Measurements from ENCODE around the gene TNS2. TPM values are rescaled to one million over a fixed set of nuclear protein-coding genes. Genes with fewer than 3 reads are reported as not detected.

TNS2 gene
- total and polyA plus RNA-seq, 2 donors (not counting 1 experiment from before 2014, with no cell fraction given), result 0.60 to 1.3 TPM

GRCh38 chr12:53053218-53054111 is 3.6 kb downstream of the TNS2 start:
- DNase-seq (peak; percentile 72), ATAC-seq (ENCODE audit: low read depth) (peak; percentile 12)
- H3K4me3 ChIP-seq (ENCODE audit: control extremely low read depth in 1 of 5, extremely low read depth in 1 of 5, insufficient read depth in 1 of 5, low read depth in 2 of 5, low read length in 4 of 5), result peak overlapping the region in 4 of 5 experiments; percentile 66 to 87 (median 80)
- 40% methylated on average over 13 of the region's 16 CpGs for WGBS (ENCODE audit: insufficient coverage)
- no peaks in the 10 kb centered on the region for H3K9me3 ChIP-seq (ENCODE audit: control extremely low read depth in 1 of 3, control insufficient read depth in 2 of 3, insufficient read depth in 1 of 3, low read length in 2 of 3)
- CTCF ChIA-PET, result interaction anchor here (1.2 to 6.0 kb wide), 5 partner anchors 12 to 145 kb away, joined by 5 to 59 read pairs (median 6); partner anchors contain the start of gene SPRYD3
- H3K27ac Mint-ChIP-seq, result peak overlapping the region; percentile 91
- H3K27me3 Mint-ChIP-seq, result no peaks in the 10 kb centered on the region
- H3K4me2 ChIP-seq (replicated peaks; ENCODE audit: low read depth, low read length, poor library complexity, severe bottlenecking), result peak overlapping the region; percentile 85
- intact Hi-C loops (cut with micrococcal nuclease), result loop anchor here (1.0 to 5.0 kb wide), 5 partner anchors 26 to 447 kb away; partner anchors contain the start of genes EIF4B, IGFBP6, PRR13 and SPRYD3
- peak overlapping the region; percentile 52 to 65 for H3K27ac ChIP-seq (ENCODE audit: low read length in 2 of 2)
- H3K4me3 Mint-ChIP-seq, result peak overlapping the region; percentile 98
- no peaks in the 10 kb centered on the region for H3K9me3 Mint-ChIP-seq (ENCODE audit: insufficient read depth)
- H3K27me3 ChIP-seq (replicated peaks in 1 of 4; ENCODE audit: control extremely low read depth in 1 of 4, control insufficient read depth in 3 of 4, insufficient read depth in 4 of 4, low read length in 3 of 4), result peaks cover 0 to 4% (median 0%) of the 10 kb centered on the region in 4 experiments
- POLR2A ChIA-PET, result interaction anchor here (0.6 to 1.1 kb wide), 4 partner anchors 20 to 1440 kb away, joined by 3 to 11 read pairs (median 5); partner anchors contain the start of gene SPRYD3
- H2AFZ ChIP-seq (ENCODE audit: insufficient read depth, low read depth, low read length, poor library complexity, severe bottlenecking), result peak overlapping the region; percentile 91
- peak overlapping the region; percentile 80 for H3K9ac ChIP-seq (ENCODE audit: low read length)
- no peaks in the 10 kb centered on the region for H4K20me1 ChIP-seq (ENCODE audit: control insufficient read depth, insufficient read depth, low read length, poor library complexity, severe bottlenecking)
- no peak for TF ChIP-seq EZH2 (IDR thresholded peaks at IDR 0.05; ENCODE audit: borderline replicate concordance, insufficient read depth, low read depth, low read length, poor library complexity, severe bottlenecking)
- TF ChIP-seq, protein P1, sequence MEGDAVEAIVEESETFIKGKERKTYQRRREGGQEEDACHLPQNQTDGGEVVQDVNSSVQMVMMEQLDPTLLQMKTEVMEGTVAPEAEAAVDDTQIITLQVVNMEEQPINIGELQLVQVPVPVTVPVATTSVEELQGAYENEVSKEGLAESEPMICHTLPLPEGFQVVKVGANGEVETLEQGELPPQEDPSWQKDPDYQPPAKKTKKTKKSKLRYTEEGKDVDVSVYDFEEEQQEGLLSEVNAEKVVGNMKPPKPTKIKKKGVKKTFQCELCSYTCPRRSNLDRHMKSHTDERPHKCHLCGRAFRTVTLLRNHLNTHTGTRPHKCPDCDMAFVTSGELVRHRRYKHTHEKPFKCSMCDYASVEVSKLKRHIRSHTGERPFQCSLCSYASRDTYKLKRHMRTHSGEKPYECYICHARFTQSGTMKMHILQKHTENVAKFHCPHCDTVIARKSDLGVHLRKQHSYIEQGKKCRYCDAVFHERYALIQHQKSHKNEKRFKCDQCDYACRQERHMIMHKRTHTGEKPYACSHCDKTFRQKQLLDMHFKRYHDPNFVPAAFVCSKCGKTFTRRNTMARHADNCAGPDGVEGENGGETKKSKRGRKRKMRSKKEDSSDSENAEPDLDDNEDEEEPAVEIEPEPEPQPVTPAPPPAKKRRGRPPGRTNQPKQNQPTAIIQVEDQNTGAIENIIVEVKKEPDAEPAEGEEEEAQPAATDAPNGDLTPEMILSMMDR (IDR thresholded peaks at IDR 0.05), result peak; percentile 70
- no peaks in the 10 kb centered on the region for H3K36me3 ChIP-seq (replicated peaks in 1 of 2; ENCODE audit: control extremely low read depth in 1 of 2, control insufficient read depth in 1 of 2, extremely low read depth in 1 of 2, insufficient read depth in 2 of 2, low read length in 1 of 2)
- H3K4me1 ChIP-seq (ENCODE audit: control insufficient read depth in 2 of 2, insufficient read depth in 2 of 2, low read length in 2 of 2), result peaks cover 6 to 15% of the 10 kb centered on the region in 2 donors
- peaks cover 14% of the 10 kb centered on the region for H3K4me1 Mint-ChIP-seq
- no peaks in the 10 kb centered on the region for H3K79me2 ChIP-seq (ENCODE audit: control insufficient read depth, insufficient read depth, low read length)
